NT2/D1 (cell line): ENCODE results near the gene KRTAP10-7.
A peak's percentile ranks its signal among the peaks of the same experiment; 100 is the strongest.
"Not testable (repeated sequence)": the region's sequence is repeated elsewhere in the genome, so short reads cannot be mapped to it uniquely, and the experiment has no call there.

Experiments
- DNase-seq: peaks from one replicate; pipeline ENCODE4 v3.0.0-alpha.2; 2011; ENCODE audit warnings: low read depth, low spot score
- H3K27me3 ChIP-seq: 2 replicates; pipeline ENCODE4 v1.6.0; 2011; ENCODE audit warnings: mild to moderate bottlenecking; ENCODE audit not compliant: insufficient read length, insufficient read depth
- H3K36me3 ChIP-seq: 2 replicates; pipeline ENCODE4 v1.6.1; 2011; ENCODE audit warnings: mild to moderate bottlenecking, low read length, mixed read lengths; ENCODE audit not compliant: insufficient read depth, insufficient read length
- H3K4me1 ChIP-seq: 2 replicates; pipeline ENCODE4 v1.5.1; 2011; ENCODE audit not compliant: insufficient read depth, insufficient read length
- H3K4me3 ChIP-seq: 2 replicates; pipeline ENCODE4 v1.5.1; 2011; ENCODE audit warnings: low read depth; ENCODE audit not compliant: insufficient read length
- H3K9ac ChIP-seq: 2 replicates; pipeline ENCODE4 v1.6.0; 2011; ENCODE audit warnings: low read depth; ENCODE audit not compliant: insufficient read length
- H3K9me3 ChIP-seq: 2 replicates; pipeline ENCODE4 v1.5.1; 2011; ENCODE audit warnings: mild to moderate bottlenecking, low read length; ENCODE audit not compliant: insufficient read depth
- SUZ12 ChIP-seq: IDR thresholded peaks from 2 replicates; pipeline ENCODE4 v1.6.1; 2011; ENCODE audit not compliant: insufficient read length, insufficient read depth; ENCODE audit errors: extremely low read depth
- YY1 ChIP-seq: IDR thresholded peaks from 2 replicates; pipeline ENCODE4 v1.6.1; 2011; ENCODE audit not compliant: insufficient read length, insufficient read depth
- ZNF274 ChIP-seq: IDR thresholded peaks from 2 replicates; pipeline ENCODE4 v1.6.1; 2011; ENCODE audit warnings: mild to moderate bottlenecking, low read depth, low read length

Gene KRTAP10-7

GRCh38 chr21:44625756-44626155 lies 25.4 kb downstream of the KRTAP10-7 start:
- H3K27me3 ChIP-seq = no peaks in the 10 kb centered on the region
- peaks cover 44% of the 10 kb centered on the region for H3K9me3 ChIP-seq
- no peak overlapping the region for H3K9ac ChIP-seq
- no peak for TF ChIP-seq SUZ12
- no peak for TF ChIP-seq YY1
- no peak for TF ChIP-seq ZNF274
- peaks cover 12% of the 10 kb centered on the region for H3K4me1 ChIP-seq
- DNase-seq = no peak
- H3K4me3 ChIP-seq = no peak overlapping the region
- no peaks in the 10 kb centered on the region for H3K36me3 ChIP-seq

GRCh38 chr21:44626262-44626661 lies 25.9 kb downstream of the KRTAP10-7 start:
- Histone ChIP-seq H3K36me3 (no peaks in the 10 kb centered on the region), H3K9me3 (peaks cover 42% of the 10 kb centered on the region), H3K4me3 (no peak overlapping the region), H3K27me3 (no peaks in the 10 kb centered on the region), H3K4me1 (peaks cover 12% of the 10 kb centered on the region), H3K9ac (peak overlapping the region; percentile 25)
- no peak for TF ChIP-seq YY1
- no peak for TF ChIP-seq SUZ12
- no peak for TF ChIP-seq ZNF274
- DNase-seq = no peak

GRCh38 chr21:44626673-44627143 lies 26.3 kb downstream of the KRTAP10-7 start, which contains the start of gene KRTAP10-9:
TSS of gene KRTAP10-9 (plus strand) at chr21:44627093. CDS start at chr21:44627172, 79 bp downstream.
- H3K9me3 ChIP-seq = peaks cover 42% of the 10 kb centered on the region
- H3K36me3 ChIP-seq = no peaks in the 10 kb centered on the region
- H3K4me1 ChIP-seq = peaks cover 12% of the 10 kb centered on the region
- peak within 1 kb of the TSS; percentile 25 for H3K9ac ChIP-seq
- no peak for TF ChIP-seq YY1
- TF ChIP-seq SUZ12 = no peak
- TF ChIP-seq ZNF274 = no peak
- DNase-seq = no peak
- H3K4me3 ChIP-seq = no peak within 1 kb of the TSS
- no peaks in the 10 kb centered on the region for H3K27me3 ChIP-seq

DNA sequence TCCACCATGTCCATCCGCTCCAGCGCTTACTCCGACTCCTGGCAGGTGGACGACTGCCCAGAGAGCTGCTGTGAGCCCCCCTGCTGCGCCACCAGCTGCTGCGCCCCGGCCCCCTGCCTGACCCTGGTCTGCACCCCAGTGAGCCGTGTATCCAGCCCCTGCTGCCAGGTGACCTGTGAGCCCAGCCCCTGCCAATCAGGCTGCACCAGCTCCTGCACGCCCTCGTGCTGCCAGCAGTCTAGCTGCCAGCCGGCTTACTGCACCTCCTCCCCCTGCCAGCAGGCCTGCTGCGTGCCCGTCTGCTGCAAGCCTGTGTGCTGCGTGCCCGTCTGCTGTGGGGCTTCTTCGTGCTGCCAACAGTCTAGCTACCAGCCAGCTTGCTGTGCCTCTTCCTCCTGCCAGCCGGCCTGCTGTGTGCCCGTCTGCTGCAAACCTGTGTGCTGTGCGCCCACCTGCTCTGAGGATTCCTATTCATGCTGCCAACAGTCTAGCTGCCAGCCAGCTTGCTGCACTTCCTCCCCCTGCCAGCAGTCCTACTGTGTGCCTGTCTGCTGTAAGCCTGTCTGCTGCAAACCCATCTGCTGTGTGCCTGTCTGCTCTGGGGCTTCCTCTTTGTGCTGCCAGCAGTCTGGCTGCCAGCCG lies 26.9 kb downstream of the KRTAP10-7 start:
- Histone ChIP-seq H3K9me3 (peaks cover 40% of the 10 kb centered on the region), H3K4me1 (peaks cover 12% of the 10 kb centered on the region)
- not testable (repeated sequence) for H3K27me3 ChIP-seq, H3K9ac ChIP-seq, H3K4me3 ChIP-seq, H3K36me3 ChIP-seq, DNase-seq

DNA sequence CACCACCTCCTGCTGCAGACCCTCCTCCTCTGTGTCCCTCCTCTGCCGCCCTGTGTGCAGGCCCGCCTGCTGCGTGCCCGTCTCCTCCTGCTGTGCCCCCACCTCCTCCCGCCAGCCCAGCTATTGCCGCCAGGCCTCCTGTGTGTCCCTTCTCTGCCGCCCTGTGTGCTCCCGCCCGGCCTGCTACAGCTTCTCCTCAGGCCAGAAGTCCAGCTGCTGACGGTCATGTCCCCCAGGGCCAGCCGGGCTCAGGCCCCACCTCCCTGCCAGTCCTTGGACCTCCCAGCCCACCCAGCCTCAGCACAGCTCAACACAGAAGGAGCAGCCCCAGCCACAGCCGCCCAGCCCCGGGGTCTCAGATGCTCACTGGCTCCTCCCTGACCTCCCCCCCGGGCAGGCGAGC lies 27.4 kb downstream of the KRTAP10-7 start:
- H3K9ac ChIP-seq, H3K27me3 ChIP-seq, H3K4me3 ChIP-seq, H3K36me3 ChIP-seq, DNase-seq: not testable (repeated sequence)
- Histone ChIP-seq H3K9me3 (peaks cover 40% of the 10 kb centered on the region), H3K4me1 (peaks cover 12% of the 10 kb centered on the region)

DNA sequence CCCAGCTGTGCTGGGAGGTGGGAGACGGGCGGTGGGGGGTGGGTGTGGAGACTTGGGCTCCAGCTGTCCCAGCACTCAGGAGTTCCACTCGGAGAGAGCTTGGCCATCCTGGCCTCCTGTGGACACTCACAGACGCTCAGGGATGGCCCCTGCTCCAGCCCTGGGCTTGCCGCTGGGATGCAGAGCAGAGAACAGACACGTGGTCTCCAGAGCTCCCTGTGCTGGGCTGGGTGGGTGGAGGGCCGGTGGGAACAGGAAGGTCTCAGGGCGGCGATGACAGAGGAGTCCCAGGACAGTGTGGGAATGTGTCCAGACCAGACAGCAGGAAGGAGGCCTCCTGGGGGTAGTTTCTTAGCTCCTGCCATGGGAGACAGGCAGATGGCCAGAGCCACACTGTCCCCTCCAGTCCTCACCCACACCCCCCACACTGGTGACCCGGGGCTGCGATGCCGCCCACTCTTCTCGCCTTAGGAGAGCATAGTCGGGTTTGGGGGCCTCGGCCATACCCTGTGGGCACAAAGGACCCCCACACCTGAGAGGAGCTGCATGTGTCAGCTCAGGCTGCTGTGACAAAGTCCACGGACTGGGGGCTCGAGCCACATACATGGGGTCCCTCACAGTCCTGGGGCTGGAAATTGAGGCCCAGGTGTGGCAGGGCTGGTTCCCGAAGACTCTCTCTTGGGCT lies 28.5 kb downstream of the KRTAP10-7 start:
- Histone ChIP-seq H3K9ac (peak overlapping the region; percentile 12), H3K4me3 (no peak overlapping the region), H3K36me3 (no peaks in the 10 kb centered on the region), H3K9me3 (peaks cover 33% of the 10 kb centered on the region), H3K27me3 (no peaks in the 10 kb centered on the region), H3K4me1 (peaks cover 12% of the 10 kb centered on the region)
- TF ChIP-seq SUZ12 (no peak), ZNF274 (no peak), YY1 (no peak)
- no peak for DNase-seq

DNA sequence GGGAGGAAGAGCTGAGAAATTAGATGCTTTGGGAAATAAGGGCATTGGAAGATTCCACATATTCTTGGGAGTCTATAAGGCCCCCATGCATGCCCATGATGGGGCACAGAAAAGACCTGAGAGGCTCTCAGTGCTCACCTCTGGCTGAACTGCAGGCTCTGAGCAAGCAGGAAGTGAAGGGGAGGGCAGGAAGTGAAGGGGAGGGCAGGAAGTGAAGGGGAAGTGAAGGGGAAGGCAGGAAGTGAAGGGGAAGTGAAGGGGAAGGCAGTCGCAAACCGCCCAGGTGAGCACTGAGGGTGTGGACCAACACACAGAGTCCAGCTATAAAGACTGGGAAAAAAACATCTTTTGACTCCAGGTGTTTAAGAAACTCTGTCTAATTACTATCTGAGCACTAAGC lies 30.0 kb downstream of the KRTAP10-7 start:
- Histone ChIP-seq H3K9me3 (peaks cover 18% of the 10 kb centered on the region), H3K4me1 (peaks cover 12% of the 10 kb centered on the region), H3K27me3 (no peaks in the 10 kb centered on the region), H3K36me3 (no peaks in the 10 kb centered on the region), H3K4me3 (no peak overlapping the region), H3K9ac (no peak overlapping the region)
- no peak for TF ChIP-seq YY1
- no peak for TF ChIP-seq SUZ12
- TF ChIP-seq ZNF274 = no peak
- DNase-seq = no peak
